Stimulated activated naive CD4-positive, alpha-beta T cell treated with Interleukin-2 at 50 U/mL for 16 hours (primary cell): Measurements from ENCODE around the gene FABP7.
"Not testable (repeated sequence)": the region's sequence is repeated elsewhere in the genome, so short reads cannot be mapped to it uniquely, and the experiment has no call there.

Source experiments
- DNase-seq: peaks from one replicate; lab custom pipeline; 2025; lab: John Stamatoyannopoulos, UW

Gene FABP7

DNA sequence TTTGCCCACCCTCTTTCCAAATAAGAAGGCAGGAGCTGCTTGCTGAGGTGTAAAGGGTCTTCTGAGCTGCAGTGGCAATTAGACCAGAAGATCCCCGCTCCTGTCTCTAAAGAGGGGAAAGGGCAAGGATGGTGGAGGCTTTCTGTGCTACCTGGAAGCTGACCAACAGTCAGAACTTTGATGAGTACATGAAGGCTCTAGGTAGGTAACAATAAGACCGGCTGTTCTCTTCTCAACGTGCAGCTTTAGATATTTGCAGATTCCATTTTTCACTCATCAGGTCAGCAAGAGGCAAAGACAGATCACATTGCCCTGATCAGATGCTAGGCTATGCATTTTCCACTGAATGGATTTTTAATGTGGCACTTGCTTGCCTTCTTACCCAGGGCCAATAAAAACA is at the start of gene FABP7:
FABP7 (plus strand) TSS at position 50 of the 400 bp plus-strand sequence; CDS start at position 129, 79 bp downstream.
- no peak for DNase-seq

DNA sequence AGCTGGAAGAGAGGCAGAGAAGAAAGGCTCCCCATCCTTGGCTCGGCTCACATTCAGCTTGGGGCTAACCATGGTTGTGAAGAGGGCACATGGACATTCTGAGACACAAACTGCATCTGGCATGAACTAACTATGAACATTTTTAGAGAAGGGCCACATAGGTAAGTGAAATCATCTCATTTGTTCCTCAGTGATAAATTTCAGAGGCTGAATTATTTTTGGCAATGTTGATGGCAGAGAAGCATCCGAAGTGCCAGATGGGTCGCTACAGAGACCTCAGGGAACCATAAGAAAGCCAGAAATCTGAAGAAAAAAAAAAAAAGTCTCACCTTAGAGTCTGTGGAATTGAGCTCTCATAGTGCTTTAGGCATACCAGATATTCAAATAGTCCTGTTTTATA is 49.2 kb upstream of the FABP7 start:
- no peak for DNase-seq

DNA sequence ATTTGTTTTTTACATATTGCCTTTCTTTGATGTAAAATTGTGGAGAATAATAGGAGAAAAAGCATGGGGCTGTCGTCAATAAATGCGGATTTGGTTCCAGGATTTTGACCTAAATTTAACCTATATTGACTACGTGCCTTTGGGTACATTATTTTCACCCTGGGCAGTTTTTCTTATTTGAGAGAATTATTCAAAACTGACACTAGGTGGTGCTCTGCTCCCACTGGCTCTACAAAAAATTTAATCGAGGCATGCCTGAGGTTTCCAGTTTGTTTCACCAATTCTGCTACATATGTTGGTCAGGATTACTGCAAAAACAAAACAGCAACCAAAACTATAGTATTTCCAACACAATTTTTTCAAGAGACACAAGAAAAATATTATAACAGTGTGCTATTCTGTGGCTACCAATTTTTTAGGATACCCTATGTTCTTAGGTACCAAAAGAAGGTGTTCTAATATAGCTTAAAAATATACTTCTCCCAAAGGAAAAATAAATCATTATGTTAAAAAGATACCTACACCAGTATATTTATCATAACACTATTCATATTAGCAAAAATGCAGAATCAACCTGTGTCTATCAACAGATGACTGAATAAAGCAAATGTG is 48.6 kb upstream of the FABP7 start:
- DNase-seq, result no peak

DNA sequence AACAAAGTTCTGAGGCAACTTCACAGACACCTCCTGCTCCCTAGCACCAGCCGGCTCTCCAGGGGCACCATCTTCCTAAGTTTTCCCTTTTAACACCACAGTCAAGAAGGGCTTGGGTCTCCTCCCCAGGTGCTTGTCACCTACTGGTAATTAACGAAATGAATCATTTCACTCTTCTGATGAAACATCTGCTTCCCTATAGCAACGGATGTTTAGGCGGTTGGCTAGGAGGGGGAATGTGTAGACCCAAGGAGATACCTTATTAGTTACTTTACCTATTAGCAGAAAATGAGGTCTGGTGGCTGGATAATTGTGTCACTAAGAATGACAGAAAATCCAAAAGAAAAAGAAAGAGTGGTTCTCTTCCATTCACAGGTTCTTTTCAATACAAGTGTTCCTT is 46.3 kb upstream of the FABP7 start:
- DNase-seq, result no peak

DNA sequence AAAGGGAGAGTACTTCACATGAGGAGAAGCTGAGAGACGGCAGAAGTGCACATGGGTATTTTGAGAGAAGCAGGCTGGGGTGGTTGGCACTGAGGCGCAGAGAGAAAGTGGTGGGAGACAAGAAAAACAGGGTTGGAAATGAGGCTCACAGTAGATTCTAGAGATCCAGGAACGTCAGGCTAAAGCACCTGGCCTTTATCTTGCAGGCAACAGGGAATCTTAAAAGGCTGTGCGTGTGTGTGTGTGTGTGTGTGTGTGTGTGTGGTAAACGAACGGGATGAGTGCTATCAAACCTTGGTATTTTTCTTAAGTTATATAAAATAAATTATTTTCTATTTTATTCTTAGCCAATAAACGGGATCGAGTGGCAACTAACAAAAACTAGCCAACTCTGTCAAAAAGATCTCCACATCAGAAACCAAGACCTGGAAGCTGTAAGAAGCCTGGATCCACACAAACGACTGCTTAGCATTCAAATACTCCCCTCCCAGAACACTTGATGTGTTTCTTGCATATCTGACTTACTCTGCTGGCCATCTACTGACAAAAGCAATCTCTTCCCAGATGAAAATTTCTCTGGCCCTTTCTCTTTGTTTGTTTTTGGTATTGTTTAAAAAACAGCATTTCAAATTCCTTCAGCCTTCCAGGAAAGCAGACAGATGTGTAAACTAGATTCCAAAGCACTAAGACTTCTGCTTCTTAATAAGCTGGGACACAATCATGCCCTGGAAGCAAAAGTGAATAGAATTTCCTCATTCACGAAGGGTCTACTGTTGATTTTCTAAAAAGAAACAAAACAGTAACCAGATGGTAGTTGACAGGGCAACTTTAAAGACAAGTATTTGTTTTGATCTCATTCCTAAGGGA is 44.8 kb upstream of the FABP7 start:
- no peak for DNase-seq

DNA sequence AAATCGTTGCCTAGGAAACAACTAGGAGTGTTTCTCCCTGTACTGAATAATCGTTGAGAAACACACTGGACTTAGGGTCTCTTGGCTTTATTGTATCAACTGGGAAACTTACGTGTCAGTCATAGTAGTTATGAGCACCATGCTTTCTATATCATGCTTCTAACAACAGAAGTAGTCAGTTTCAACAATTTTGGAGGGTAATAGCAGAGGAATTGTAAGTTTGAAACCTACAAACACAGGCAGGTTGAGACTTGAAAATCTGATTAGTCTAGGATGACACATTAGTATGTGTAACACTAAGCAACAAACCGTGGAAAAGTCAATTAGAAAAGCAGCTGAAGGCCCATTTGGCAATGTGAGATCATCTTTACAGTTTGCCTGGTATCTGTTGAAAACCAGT is 43.9 kb upstream of the FABP7 start:
- DNase-seq, result no peak

DNA sequence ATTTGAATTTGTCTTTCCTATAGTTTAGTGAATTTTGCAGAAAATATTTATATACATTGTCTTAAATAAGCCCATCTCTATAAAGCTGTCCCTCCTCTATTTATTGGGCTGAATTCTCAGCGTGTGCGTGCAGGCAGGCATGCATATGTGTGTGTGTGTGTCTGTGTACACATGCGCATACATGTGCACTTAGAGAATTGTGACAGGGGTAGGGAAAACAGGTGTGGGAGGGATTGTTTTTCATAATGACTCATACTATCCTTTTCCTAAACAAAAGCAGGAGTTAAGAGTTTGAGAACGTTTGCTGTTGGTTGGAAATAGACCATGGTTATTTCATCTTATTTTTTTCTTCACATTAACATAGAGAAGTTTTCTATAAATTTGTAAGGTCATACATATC is 43.4 kb upstream of the FABP7 start:
- no peak for DNase-seq

DNA sequence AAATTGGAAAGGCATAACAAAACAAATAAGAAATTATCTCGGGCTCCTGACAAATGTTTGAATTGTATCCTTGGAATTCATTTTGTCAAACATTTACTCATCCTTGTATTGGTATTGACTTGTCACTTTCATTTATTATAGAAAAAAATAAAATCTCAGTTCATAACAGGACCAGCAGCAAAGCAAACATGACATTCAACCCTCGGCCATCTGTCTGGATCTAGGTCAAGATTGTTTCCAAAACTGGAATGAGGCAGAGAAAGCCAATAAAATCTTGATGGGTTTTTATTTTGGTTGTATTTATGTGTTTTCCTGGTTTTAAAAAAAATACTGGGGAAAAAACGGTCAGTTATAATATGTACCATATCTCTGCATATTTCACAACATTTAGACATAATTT is 42.9 kb upstream of the FABP7 start:
- DNase-seq, result no peak

DNA sequence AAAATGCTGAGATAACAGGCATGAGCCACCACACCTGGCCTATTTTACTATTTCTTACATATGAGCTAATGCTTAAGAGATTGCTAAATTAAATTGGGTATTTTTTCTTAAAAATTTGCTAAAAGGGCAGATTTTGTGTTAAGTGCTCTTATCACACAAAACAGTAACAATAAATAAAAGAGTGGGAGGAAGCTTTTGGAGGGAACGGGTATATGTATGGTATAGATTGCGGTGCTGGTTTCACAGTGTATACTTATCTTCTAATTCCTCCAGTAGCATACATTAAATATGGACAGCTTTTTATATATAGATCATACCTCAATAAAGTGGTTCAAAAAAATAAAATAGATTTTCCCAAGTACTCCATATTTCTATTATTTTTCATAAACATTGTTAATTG is 39.4 kb upstream of the FABP7 start:
- DNase-seq, result no peak

DNA sequence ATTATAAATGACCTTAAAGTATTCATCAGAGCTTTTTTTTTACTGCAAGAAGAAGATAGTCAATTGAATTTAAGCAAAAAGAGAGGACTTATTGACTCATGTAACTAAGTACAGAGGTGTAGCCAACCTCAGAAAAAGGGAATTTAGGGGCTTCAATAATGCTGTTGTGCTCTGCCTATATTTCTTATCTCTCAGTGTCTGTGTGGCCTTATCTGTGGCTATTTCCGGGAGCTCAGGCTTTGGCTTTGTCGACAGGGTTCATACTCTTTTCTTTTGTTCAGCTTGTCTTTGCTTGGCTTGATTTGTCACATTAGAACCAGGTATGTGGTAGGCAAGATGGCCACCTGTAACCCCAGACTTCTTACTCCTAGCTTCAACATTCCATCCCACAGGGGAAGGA is 38.6 kb upstream of the FABP7 start:
- no peak for DNase-seq

DNA sequence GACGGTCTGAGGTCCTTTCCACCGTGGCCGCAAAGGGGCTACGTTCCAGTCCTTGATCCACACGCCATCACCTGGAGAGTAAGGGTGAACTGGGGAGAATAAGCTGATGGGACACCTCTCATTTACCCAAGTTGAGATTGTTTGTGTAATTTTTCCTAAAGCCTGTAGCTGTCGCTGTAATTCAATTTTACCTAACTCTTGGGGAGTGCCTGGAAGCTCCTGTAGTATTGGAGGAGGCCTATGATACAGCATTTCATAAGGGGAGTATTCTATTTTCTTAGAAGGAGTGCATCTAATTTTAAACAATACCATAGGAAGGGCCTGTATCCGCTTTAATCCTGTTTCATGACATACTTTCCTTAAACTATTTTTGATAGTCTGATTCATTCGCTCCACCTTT is 35.3 kb upstream of the FABP7 start:
- DNase-seq, result not testable (repeated sequence)

DNA sequence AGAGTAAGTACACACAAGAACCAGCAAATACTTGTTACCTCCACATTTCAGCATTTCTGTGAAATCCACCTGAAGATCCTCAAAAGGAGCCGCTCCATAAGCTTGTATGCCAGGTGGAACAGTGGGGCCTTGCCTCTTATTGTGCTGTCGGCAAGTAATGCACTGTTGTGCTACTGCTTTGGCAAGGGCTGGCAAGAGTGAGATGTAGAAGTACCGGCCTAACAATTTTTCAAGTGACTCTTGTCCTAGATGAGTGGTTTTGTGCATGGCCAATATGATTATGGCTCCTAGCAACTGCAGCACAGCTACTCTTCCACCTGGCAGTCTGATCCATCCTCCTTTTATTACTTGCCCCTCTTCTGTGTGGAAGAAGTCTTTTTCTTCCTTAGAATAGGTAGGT is 34.7 kb upstream of the FABP7 start:
- not testable (repeated sequence) for DNase-seq

DNA sequence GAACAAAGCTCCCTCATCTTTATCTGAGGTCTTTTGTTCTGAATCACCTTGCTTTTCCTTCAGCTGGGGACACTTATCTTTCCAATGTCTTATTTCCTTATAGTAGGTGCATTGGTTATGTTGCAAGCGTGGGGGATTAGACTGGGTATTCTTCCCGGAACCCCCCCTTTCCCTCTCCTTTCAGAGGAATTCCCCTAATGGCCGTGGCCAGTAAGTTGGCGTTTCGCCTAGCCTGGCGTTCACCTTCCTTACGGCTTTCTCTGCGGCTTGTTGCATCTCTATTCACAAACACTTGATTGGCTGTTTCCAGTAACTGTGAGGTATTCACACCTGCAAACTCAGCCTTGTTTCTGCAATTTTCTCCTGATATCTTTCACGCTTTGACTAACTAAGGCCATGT is 32.8 kb upstream of the FABP7 start:
- no peak for DNase-seq

DNA sequence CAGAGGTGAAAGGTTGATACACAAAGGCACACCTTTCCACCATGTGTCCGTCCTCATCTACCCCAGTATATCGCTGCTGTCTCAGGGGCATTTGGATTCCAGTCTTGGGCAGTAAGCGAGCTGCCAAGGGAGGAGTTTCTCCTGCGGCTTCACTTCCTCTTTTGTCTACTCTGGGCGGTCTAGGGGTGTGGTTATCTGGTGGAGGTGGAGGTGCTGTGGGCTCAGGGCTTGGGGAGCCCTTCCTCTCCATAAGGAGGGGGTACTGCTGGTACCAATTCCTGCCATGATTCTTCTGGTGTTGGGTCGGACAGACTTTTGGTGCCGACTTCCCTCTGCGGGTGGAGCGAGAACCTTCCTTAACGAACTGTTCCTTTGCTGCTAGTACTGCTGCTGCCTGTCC is 31.9 kb upstream of the FABP7 start:
- DNase-seq, result no peak

DNA sequence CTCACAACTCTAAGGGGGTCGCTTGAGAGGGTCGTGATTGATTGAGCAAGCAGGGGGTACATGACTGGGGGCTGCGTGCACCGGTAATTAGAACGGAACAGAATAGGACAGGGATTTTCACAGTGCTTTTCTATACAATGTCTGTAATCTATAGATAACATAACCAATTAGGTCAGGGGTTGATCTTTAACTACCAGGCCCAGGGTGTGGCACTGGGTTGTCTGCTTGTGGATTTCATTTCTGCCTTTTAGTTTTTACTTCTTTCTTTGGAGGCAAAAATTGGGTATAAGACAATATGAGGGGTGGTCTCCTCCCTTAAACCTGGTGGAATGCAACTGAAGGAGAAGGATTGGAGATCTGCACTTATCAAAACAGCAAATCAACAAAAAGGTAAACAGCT is 30.6 kb upstream of the FABP7 start:
- DNase-seq, result not testable (repeated sequence)

DNA sequence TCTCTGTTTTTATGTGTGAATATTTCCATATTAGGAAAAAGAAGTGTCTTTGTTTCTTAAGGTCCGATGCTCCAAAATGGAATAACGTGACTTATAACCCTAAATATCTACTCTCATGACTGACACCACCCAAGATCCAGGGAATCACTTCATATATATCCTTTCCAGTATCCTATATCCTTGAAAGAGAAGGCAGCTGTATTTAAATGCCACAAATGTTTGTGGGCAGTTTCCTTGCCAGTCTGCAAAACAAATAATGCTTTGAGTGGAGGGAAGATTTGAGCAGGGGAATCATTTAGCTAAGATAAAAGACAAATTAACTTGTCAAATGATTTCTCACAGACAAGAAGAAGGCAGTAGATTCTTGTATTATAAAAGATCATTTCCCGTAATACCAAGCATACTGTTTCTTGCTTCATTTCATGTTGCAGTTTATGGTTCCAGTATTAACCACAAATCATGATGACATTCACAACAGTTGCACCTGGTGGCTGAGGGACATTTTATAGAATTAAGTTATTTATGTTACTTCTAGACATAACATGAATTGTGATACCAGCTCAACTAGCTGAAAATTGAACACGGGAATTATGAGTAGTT is 30.0 kb upstream of the FABP7 start:
- DNase-seq, result no peak

DNA sequence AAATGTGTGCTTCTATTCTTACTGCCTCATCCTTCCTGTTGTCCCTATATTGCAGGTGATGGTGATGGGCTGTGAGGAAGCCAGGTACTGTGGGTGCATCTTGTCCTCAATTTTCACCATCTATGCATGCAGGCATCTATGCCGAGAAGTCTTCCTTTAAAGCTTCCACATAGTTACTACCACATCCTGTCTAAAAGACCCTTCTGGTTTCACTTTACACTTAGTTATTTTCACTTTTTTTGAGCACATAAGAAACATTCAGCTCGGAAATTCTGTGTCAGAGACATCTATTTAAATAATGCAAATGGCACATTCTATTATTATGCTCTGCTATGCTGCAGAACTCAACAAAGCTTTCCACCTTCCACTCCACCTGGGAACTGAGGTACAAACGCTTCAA is 28.2 kb upstream of the FABP7 start:
- DNase-seq, result no peak

DNA sequence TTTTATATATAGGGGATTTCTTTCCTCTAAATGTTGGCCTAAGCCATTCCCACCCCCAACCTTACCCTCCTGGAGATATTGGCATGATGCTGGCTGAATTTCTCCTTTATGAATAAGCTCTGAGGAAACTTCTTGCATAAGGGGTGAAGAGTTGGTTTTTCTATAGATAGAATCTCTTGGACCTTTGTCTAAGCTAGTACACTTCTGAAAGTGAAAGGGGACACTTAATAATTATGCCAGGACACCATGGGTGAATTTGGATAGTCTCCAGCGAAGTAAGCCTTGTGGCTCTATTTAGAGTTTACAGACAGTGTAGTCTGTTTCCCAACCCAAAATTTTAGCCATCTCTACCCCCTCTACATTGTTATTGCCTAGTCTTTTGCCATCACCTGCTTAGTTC is 27.1 kb upstream of the FABP7 start:
- no peak for DNase-seq

DNA sequence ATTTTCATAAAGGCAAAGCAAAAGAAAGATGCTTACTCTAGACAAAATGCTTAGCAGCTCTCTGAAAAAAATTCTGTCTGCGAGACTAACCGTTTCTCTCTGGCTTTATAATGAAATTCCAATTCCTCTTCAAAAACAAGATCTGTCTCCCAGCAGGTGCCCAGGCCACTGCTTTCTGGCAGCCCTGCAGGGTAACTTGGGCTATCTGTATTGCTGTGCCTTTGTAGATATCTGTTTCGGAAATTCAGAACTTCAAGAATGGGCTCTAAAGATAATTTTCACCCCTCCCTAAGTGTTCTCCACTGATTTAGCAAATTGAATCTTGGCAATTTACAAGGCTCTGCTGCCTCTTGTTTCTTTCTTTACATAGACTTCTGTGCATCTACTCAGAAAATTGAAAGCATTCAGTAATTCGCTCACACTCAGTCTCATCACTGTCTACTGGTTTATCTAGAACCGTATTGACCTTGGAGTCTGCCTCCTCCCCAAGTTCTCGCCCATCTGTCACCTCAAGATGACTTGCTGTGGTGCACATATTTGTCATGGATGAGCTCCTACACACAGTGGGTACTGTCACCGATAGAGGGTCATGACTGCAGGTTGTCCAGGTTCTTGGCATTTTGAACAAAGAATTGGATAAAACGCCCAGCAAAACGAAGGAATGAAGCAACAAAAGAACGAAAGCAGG is 26.4 kb upstream of the FABP7 start:
- DNase-seq, result no peak

DNA sequence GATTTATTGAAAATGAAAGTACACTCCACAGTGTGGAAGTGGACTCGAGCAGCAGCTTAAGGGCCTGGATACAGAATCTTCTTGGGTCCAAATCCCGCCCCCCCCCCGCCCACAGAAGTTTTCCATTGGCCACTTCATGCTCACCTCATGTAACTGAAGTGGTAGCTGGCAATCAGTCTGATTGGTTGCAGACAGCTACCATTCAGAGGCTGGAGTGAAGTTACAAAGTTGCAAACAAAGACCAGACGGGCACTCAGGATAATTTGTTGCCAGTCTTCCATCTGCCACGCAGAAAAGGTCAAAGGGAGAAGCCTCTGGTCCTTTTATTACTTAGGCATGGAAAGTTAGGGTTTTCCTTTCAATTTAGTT is 25.8 kb upstream of the FABP7 start:
- DNase-seq, result no peak

DNA sequence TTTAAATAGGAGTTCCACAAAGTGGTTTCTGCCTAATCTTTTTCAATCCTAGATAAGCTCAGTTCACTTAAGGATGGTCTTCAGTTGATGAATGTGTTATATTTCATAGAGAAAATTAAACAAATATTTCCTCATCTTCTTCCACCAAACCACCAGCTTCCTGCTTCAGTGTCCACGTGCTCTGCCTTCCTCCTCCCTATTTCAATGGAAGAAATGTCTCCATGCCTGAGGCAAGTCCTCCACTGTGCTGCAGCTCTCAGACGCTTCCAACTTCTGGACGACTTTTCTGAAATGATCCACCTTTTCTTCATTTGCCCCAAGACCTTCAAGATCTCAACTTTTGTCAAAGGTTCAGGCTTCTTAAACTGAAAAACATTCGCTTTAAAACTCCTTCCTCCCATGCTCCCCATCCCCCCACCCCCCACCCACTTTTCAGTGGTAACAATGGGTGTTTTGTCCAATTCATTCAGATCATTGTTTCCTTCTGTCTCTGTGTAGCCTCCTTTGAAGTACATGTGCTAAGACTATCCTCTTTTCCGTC is 25.3 kb upstream of the FABP7 start:
- no peak for DNase-seq

DNA sequence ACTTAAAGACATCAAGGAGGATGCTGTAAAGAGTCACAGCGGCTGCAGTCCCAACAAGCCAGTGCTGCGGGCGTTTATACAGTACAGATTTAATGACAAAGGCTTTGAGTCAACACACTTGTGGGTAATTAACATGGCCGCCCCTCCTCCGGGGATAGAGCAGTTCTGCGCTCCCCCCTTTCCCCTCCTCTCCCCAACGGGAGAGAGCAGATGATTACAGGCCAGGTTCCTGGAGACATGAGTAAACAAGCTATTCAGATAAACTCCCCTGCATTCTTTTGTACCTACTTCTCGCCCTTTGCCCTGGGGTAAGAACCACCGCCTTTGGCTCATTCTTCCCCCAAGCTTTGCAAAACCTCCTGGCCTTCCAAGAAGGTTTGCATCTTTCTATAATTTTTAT is 23.6 kb upstream of the FABP7 start:
- DNase-seq, result no peak

DNA sequence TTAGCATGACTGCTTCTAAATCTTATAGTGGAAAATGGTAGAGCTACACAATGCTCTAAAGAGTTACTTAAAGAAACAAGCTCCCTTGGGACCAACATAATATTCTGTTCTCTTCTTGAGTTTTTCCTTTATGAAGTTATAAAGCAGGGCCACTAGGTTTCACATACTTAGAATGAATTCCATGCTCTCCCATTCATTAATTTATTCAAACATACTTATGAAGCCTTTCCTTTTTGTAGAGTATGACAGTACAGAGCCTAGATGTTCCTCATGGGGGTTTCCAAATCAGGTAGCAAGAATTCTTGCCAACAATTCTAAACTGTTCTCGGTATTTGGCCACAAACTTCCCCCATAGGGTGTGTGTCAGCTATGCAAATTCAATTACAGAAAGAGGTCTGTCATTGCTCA is 20.6 kb upstream of the FABP7 start:
- no peak for DNase-seq
